Prostate gland (tissue), 2 donors: ENCODE results near the gene ATAD2B.

Experiments
- CTCF ChIP-seq, 4 experiments: fragments of 200-600 bp in 2 of 4; fragments of 450-650 bp in 2 of 4; sonication (generic) in 2 of 4; IDR thresholded peaks; 1 replicate in 3 of 4; 2 replicates in 1 of 4; pipeline ENCODE4 v1.5.1; 2016 to 2019; ENCODE audit warnings: antibody characterized with exemption in 4 of 4, mild to moderate bottlenecking in 2 of 4, moderate library complexity in 2 of 4
- POLR2A ChIP-seq: fragments of 450-650 bp; IDR thresholded peaks from one replicate; pipeline ENCODE4 v1.6.1; 2016; ENCODE audit warnings: antibody characterized with exemption, mild to moderate bottlenecking
- POLR2AphosphoS5 ChIP-seq: sonication (generic); formaldehyde crosslinking; IDR thresholded peaks from one replicate; pipeline ENCODE4 v1.6.1; 2017; ENCODE audit warnings: antibody characterized with exemption

GRCh38 chr2:23791030-23791429 is 135.9 kb downstream of the ATAD2B start:
- TF ChIP-seq POLR2A = no peak
- no peak for TF ChIP-seq POLR2AphosphoS5
- no peak for TF ChIP-seq CTCF (IDR thresholded peaks at IDR 0.05)
